GM12878 (cell line): ENCODE data around the gene SURF4. TPM values are rescaled to one million over a fixed set of nuclear protein-coding genes. Genes with fewer than 3 reads are reported as not detected.

Experiments used
- BACH1 ChIP-seq: fragments of 450-650 bp; IDR thresholded peaks from 2 replicates; pipeline ENCODE4 v1.6.1; 2017; ENCODE audit warnings: mild to moderate bottlenecking, borderline replicate concordance
- BCLAF1 ChIP-seq: fragments of 450-650 bp; IDR thresholded peaks from 2 replicates; pipeline ENCODE4 v1.6.1; 2017; ENCODE audit warnings: antibody characterized with exemption, mild to moderate bottlenecking, moderate library complexity
- CUX1 ChIP-seq: IDR thresholded peaks from 2 replicates; pipeline ENCODE4 v1.6.1; 2012; ENCODE audit warnings: improper control_type of control experiment, low read depth, low read length; ENCODE audit not compliant: insufficient replicate concordance
- KLF5 ChIP-seq: fragments of 450-650 bp; IDR thresholded peaks from 2 replicates; pipeline ENCODE4 v1.6.1; 2014; ENCODE audit warnings: mild to moderate bottlenecking; ENCODE audit not compliant: partially characterized antibody
- NFYB ChIP-seq: IDR thresholded peaks from 2 replicates; pipeline ENCODE4 v1.6.1; 2011; ENCODE audit warnings: low read depth, mild to moderate bottlenecking, low read length, improper control_type of control experiment, moderate library complexity; ENCODE audit not compliant: insufficient read depth
- SP1 ChIP-seq: IDR thresholded peaks from one replicate; pipeline ENCODE4 v1.6.1; 2011; ENCODE audit warnings: low read depth, low read length
- ZNF592 ChIP-seq: fragments of 450-650 bp; IDR thresholded peaks from 2 replicates; pipeline ENCODE4 v1.6.1; 2017; ENCODE audit warnings: mild to moderate bottlenecking, moderate library complexity
- polyA plus RNA-seq, 11 experiments: library from polyadenylated mRNA; depleted of rRNA in 4 of 11; unstranded in 6 of 11; stranded (reverse) in 5 of 11; fragments of >200 nt; fragmentation: Nextera tagmentation in 4 of 11; fragmentation: Illumina TruSeq in 1 of 11; extraction: Ambion mirVana in 4 of 11; extraction: Trizol in 1 of 11; gene quantifications; 1 replicate in 1 of 11; 2 replicates in 10 of 11; pipeline versions ENCODE4 v1.2.1 to v1.2.3, GENCODE V29; 2011 to 2016; ENCODE audit warnings: inconsistent platforms in 2 of 11, missing spikeins in 2 of 11, low read depth in 1 of 11
- total RNA-seq, 4 experiments: library from RNA; depleted of rRNA in 3 of 4; stranded (reverse); fragments of >200 nt in 3 of 4; fragmentation: Illumina TruSeq in 1 of 4; extraction: Trizol in 1 of 4; gene quantifications; 2 replicates each; pipeline versions ENCODE4 v1.2.1 to v1.2.3, GENCODE V29; 2013 to 2021
- TF ChIP-seq, protein P1 (sequence below): fragments of 450-650 bp; IDR thresholded peaks from 2 replicates; pipeline ENCODE4 v1.6.1; 2018; ENCODE audit warnings: borderline replicate concordance, mild to moderate bottlenecking; ENCODE audit not compliant: partially characterized antibody
- TF ChIP-seq, protein P2 (sequence below): fragments of 450-650 bp; IDR thresholded peaks from 2 replicates; pipeline ENCODE4 v1.6.1; 2018; ENCODE audit warnings: mild to moderate bottlenecking, low read depth, moderate library complexity; ENCODE audit not compliant: partially characterized antibody

The SURF4 gene
- total and polyA plus RNA-seq, 10 of the 15 experiments (the other 5 are each of a cell fraction or from before 2014, with no cell fraction given): 6.4 to 134 (median 78.7) TPM

DNA sequence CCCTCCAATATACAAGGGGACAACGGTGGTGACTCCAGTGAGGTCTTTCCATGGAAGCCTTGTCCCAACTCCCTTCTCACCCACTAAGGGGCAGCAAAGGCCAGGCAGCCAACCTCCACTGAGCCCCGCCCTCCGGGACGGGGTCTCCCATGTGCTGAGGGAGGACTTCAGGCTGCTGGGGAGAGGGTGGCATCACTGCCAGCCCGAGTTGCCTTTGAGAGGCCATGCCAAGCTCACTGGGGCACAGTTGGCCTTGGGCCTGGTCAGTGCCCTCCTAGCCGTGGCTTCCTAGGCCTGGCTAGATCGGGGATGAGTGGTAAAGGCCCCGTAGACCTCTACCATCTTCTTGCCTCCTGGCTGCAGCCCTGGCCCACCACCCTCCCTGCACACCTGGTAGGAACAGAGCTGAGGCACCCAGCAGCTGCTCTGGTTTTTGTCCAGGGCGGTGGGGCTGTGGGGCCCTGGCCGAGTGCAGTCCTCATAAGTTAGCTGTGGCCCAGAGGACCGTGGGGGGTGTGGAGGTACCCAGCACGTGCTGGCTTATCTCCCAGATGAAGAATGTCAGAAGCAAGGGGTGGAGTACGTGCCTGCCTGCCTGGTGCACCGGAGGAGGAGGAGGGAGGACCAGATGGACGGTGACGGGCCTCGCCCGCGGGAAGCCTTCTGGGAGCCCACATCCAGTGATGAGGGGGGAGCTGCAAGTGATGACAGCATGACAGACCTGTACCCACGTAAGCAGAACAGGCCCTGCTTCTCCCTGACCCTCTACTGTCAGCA is 16.3 kb downstream of the SURF4 start (continued):
- TF ChIP-seq, protein P1, sequence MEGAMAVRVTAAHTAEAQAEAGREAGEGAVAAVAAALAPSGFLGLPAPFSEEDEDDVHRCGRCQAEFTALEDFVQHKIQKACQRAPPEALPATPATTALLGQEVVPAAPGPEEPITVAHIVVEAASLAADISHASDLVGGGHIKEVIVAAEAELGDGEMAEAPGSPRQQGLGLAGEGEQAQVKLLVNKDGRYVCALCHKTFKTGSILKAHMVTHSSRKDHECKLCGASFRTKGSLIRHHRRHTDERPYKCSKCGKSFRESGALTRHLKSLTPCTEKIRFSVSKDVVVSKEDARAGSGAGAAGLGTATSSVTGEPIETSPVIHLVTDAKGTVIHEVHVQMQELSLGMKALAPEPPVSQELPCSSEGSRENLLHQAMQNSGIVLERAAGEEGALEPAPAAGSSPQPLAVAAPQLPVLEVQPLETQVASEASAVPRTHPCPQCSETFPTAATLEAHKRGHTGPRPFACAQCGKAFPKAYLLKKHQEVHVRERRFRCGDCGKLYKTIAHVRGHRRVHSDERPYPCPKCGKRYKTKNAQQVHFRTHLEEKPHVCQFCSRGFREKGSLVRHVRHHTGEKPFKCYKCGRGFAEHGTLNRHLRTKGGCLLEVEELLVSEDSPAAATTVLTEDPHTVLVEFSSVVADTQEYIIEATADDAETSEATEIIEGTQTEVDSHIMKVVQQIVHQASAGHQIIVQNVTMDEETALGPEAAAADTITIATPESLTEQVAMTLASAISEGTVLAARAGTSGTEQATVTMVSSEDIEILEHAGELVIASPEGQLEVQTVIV: no peak
- TF ChIP-seq NFYB (no peak), ZNF592 (no peak), SP1 (no peak), CUX1 (no peak), BCLAF1 (no peak), KLF5 (no peak), BACH1 (no peak; the same call in 1 of the 2 replicates)
- TF ChIP-seq, protein P2, sequence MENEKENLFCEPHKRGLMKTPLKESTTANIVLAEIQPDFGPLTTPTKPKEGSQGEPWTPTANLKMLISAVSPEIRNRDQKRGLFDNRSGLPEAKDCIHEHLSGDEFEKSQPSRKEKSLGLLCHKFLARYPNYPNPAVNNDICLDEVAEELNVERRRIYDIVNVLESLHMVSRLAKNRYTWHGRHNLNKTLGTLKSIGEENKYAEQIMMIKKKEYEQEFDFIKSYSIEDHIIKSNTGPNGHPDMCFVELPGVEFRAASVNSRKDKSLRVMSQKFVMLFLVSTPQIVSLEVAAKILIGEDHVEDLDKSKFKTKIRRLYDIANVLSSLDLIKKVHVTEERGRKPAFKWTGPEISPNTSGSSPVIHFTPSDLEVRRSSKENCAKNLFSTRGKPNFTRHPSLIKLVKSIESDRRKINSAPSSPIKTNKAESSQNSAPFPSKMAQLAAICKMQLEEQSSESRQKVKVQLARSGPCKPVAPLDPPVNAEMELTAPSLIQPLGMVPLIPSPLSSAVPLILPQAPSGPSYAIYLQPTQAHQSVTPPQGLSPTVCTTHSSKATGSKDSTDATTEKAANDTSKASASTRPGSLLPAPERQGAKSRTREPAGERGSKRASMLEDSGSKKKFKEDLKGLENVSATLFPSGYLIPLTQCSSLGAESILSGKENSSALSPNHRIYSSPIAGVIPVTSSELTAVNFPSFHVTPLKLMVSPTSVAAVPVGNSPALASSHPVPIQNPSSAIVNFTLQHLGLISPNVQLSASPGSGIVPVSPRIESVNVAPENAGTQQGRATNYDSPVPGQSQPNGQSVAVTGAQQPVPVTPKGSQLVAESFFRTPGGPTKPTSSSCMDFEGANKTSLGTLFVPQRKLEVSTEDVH: no peak
